ENCODE measurements around the gene S100A12.

The S100A12 gene

GRCh38 chr1:153336650-153337049, 38.8 kb downstream of the S100A12 start:
- no peak for DNase-seq (ENCODE audit: low read depth in 3 of 3)

- no peak for DNase-seq (ENCODE audit: low read depth in 3 of 3)
Observed at GRCh38 chr1:153333902-153334301, 41.5 kb downstream of the S100A12 start.

- DNase-seq (ENCODE audit: low read depth in 3 of 3) = no peak
Observed at GRCh38 chr1:153324912-153325311, 50.5 kb downstream of the S100A12 start.

Data from stimulated activated CD4-positive, alpha-beta T cell treated with anti-CD3 and anti-CD28 coated beads, TNF-alpha, amount 100 ng/mL, for 48 hours (primary cell).